ENCODE data around the gene ZNF142.
A peak's percentile ranks its signal among the peaks of the same experiment; 100 is the strongest.
"Not testable (repeated sequence)": the region's sequence is repeated elsewhere in the genome, so short reads cannot be mapped to it uniquely, and the experiment has no call there.

ZNF142 gene

GRCh38 chr2:218659258-218659987, at the start of gene ZNF142, which contains the start of gene BCS1L:
ZNF142 (minus strand) TSS chr2:218659623; CDS start chr2:218656429, 3,194 bp downstream.
BCS1L (plus strand) TSS chr2:218659683; CDS start chr2:218660988, 1,305 bp downstream.
- peak; percentile 92 to 94 for DNase-seq (ENCODE audit: low read depth in 2 of 2)

GRCh38 chr2:218708086-218708485, 48.7 kb upstream of the ZNF142 start:
- DNase-seq (ENCODE audit: low read depth in 2 of 2), result no peak

- DNase-seq (ENCODE audit: low read depth in 2 of 2), result no peak
Measured at GRCh38 chr2:218703341-218703740, 43.9 kb upstream of the ZNF142 start.

GRCh38 chr2:218701806-218702205, 42.4 kb upstream of the ZNF142 start:
- no peak for DNase-seq (ENCODE audit: low read depth in 2 of 2)

- DNase-seq (ENCODE audit: low read depth in 2 of 2), result no peak
Measured at GRCh38 chr2:218698885-218699284, 39.5 kb upstream of the ZNF142 start.

GRCh38 chr2:218694405-218695145, 35.2 kb upstream of the ZNF142 start:
- no peak for DNase-seq (ENCODE audit: low read depth in 2 of 2)

- no peak for DNase-seq (ENCODE audit: low read depth in 2 of 2)
Measured at GRCh38 chr2:218691234-218691633, 31.8 kb upstream of the ZNF142 start.

DNA sequence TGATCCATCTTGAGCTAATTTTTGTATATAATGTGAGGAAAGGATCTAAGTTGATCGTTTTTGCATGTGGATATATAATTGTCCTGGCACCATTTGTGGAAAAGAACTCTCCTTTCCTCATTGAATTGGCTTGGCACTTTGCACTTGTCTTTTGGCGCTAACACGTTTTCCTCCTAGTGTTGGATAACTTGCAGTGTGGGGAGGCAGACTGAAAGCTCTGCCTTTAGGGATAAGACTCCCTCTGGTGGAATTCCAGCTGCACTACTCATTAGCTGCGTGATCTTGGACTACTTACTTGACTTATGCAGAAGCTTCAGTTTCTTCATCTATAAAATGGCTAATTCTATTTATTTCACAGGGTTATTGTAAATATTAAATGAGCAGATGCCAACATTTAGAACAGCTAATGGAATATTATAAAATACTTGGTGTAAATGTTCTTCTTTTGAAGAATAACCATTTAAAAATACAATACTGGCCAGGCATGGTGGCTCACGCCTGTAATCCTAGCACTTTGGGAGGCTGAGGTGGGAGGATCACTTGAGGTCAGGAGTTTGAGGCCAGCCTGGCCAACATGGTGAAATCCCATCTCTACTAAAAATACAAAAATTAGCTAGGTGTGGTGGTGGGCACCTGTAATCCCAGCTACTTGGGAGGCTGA, 28.1 kb upstream of the ZNF142 start:
- DNase-seq (ENCODE audit: low read depth in 2 of 2), result not testable (repeated sequence)

GRCh38 chr2:218680061-218680460, 20.6 kb upstream of the ZNF142 start:
- no peak for DNase-seq (ENCODE audit: low read depth in 2 of 2)

DNA sequence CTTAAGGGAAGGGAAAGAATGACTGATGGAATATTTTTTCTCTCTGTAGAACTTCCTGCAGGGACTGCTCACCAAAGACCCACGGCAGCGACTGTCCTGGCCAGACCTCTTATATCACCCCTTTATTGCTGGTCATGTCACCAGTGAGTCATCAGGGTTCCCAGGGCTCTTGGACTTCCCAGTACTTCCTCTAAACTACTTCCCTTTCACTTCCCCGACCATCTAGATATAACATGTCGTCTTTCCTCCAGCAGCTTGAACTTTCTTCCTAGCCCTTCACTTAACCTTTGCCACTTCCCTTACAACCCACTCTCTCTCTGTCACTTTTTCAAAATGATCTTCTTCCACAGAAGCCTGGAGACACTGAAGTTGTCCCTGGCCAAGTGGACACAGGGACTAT, 19.7 kb upstream of the ZNF142 start:
- DNase-seq (ENCODE audit: low read depth in 2 of 2), result no peak

DNA sequence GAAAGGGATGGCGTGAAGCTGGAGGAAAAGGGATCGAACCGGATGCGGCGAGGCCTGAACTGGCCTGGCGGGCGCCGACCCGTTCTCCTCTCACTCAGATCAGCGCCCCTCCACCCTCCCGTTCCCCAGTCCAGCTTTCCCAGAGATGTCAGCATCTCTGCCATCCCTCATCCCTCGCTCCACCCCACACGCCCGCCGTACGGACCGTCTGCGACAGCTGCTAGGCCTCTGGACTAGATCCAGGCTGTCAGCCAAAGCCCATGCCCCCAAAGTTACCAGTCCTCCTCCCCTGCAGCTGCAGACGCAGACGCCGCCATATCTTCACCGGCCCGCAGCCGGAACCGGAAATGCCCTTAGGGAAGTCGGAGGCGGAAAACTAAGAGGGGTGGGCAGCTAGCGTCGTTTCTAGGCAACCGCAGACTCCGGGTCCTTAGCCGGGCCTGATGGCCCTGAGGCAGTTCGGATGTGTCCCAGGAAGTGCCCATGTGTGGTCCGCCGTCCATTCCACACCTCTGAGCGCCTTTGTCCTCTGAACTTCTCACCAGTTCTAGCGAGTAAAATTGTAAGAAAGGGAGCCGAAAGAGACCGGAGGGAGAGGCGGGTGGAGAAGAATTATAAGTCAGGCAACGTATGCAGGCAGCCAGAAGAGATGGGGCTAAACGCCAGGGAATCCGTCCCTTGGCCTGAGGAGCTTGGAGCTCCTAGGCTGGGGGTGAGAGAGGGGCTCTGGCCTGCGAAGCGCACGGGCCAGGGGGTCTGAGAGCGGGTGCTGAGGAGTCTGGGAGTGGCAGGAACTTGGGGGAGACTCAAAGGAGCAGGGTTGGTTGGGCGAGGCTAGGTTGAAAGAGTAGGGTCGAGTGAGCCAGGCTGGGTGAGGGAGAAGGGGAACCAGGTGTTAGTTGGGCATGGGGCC, 12.5 kb upstream of the ZNF142 start, which contains the start of the genes RNF25 and STK36:
Gene RNF25 (minus strand): TSS at position 349 of the 913 bp plus-strand sequence. CDS start 32 bp downstream, at position 317.
Gene STK36 (plus strand): TSS at position 433 of the 913 bp plus-strand sequence. CDS start 744 bp downstream, outside the sequence.
- DNase-seq (ENCODE audit: low read depth in 2 of 2), result peak; percentile 76 to 79

- DNase-seq (ENCODE audit: low read depth in 2 of 2), result no peak
Measured at GRCh38 chr2:218671097-218671653, 11.8 kb upstream of the ZNF142 start.

DNA sequence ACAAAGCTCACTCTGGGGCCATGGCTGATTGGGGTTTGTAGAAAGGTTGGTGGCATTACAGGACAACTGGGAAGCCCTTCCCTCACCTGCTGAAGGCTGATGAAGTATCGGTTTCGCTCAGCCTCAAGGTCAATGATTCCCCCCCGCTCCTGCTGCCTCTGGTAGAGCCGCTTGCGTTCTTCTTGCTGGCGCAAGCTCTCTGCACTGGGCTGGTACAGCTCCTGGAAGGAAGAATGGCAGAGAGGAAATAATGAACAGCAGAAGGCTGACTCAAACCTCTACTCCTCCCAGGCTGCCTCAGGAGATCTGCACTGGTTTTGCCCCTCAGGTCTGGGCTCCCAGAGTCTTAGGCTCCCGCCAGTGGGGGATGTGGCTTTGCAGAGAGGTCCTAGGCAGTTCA, 5.2 kb upstream of the ZNF142 start:
- DNase-seq (ENCODE audit: low read depth in 2 of 2), result no peak

DNA sequence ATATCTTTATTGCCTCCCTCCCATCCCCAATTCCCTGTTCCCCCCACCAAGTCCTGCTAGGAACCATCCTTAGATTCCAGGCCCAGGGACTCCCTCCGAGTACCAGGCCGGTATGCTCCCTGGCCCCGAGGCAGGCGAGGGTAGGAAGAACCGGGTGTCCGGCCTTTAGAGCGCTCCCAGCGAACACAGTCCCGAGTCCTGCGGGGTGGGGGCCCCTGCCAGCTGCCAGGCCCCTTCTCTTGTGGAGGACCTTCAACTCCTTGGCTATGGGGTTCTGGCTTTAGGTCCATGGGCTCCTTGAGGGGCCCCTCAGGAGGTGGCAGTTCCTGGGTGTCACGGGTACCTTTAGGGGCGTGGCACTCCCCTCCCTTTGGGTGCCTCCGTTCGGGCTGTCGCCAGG, 4.5 kb upstream of the ZNF142 start:
- no peak for DNase-seq (ENCODE audit: low read depth in 2 of 2)

- DNase-seq (ENCODE audit: low read depth in 2 of 2), result no peak
Measured at GRCh38 chr2:218662827-218663226, 3.4 kb upstream of the ZNF142 start.

DNA sequence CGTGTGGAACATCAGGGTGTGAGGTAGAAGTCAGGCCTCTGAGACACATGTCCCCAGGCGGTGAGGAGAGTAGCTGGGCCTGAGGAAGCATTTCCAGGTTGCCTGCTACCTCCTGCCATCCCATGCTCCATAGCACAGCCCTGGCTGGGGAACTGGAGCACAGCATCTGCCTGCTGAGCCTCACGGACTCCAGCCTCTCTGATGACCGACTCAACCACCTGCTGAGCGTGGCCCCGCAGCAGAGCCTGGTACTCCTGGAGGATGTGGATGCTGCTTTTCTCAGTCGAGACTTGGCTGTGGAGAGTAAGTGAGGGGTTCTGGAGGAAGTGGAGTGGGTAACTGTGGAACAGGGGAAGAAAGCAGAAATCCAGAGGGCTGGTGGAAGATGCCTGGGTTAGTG, 3.0 kb upstream of the ZNF142 start:
- DNase-seq (ENCODE audit: low read depth in 2 of 2), result no peak

GRCh38 chr2:218659988-218660358, 550 bp upstream of the ZNF142 start:
- DNase-seq (ENCODE audit: low read depth in 2 of 2), result no peak

DNA sequence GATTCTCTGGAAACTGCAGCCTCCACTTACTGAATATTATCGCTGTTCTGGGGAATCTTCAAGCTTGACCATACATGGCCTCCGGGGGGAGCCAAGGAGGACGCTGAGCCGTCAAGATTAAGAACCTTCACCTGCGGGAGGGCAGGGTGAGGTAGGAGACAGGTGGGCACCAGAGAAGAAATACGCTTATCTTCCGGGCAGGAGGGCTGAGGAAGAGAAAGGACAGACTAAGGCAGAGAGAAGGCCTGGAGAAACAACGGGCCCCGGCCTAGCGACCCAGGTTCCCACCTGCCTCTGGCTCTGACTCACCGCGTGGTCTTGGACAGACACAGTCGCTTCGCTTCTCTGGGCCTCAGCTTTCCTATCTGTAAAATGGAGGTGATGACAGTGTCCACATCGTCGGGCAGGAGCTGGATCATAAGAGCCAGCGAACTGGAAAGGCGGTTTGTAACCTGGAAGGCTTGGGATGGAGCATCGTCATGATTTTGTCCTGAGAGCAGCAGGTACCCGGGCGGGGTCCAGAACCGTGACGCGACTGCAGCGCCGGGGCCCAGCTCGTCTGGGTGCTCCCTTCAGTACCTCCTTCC, 659 bp downstream of the ZNF142 start:
- DNase-seq (ENCODE audit: low read depth in 2 of 2), result peak; percentile 17 to 34

GRCh38 chr2:218655751-218656150, 3.7 kb downstream of the ZNF142 start:
- no peak for DNase-seq (ENCODE audit: low read depth in 2 of 2)

DNA sequence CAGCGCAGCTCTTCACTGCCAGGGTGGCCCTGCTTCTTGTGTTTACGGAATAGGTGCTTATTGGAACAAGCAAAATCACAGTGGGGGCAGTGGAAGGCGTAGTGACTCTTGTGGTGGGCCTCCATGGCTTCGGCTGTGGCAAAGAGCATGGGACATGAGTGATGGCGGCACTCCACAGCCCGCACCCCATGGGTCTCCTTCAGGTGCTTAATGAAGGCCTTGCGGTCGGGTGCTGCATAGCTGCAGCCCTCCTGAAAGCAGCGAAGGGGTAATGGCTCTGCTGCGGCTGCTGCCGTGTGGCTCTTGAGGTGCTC, 10.7 kb downstream of the ZNF142 start:
- no peak for DNase-seq (ENCODE audit: low read depth in 2 of 2)
